Endothelial cell of umbilical vein (primary cell): ENCODE data around the gene SDSL.

ENCODE experiments used
- EZH2 ChIP-seq: IDR thresholded peaks from 2 replicates; pipeline ENCODE4 v1.6.1; 2012; ENCODE audit warnings: borderline replicate concordance, low read depth, mild to moderate bottlenecking, moderate library complexity, low read length, inconsistent platforms; ENCODE audit not compliant: severe bottlenecking
- FOS ChIP-seq: IDR thresholded peaks from 2 replicates; pipeline ENCODE4 v1.6.1; 2011; ENCODE audit warnings: mild to moderate bottlenecking, low read length, moderate library complexity, borderline replicate concordance; ENCODE audit not compliant: insufficient read depth
- JUN ChIP-seq: IDR thresholded peaks from 2 replicates; pipeline ENCODE4 v1.6.1; 2011; ENCODE audit warnings: borderline replicate concordance, low read depth; ENCODE audit not compliant: insufficient read length, insufficient read depth
- POLR2A ChIP-seq: IDR thresholded peaks from 2 replicates; pipeline ENCODE4 v1.6.1; 2012; ENCODE audit warnings: low read depth, mild to moderate bottlenecking, control low read depth, low read length
- POLR2AphosphoS5 ChIP-seq: IDR thresholded peaks from 2 replicates; pipeline ENCODE4 v1.6.1; 2012; ENCODE audit warnings: low read depth, mild to moderate bottlenecking, control low read depth, low read length, moderate library complexity; ENCODE audit not compliant: insufficient read depth
- TF ChIP-seq, protein P1 (sequence below), 2 donors: IDR thresholded peaks; 1 replicate in 1 of 2; 2 replicates in 1 of 2; pipeline ENCODE4 v1.5.1; 2011; ENCODE audit warnings: low read length in 2 of 2, mild to moderate bottlenecking in 2 of 2, moderate library complexity in 2 of 2, control low read depth in 1 of 2, inconsistent platforms in 1 of 2, low read depth in 1 of 2; ENCODE audit not compliant: insufficient read depth in 1 of 2; ENCODE audit errors: extremely low read depth in 1 of 2
- TF ChIP-seq, protein P2 (sequence below): IDR thresholded peaks from 2 replicates; pipeline ENCODE4 v1.6.1; 2011; ENCODE audit not compliant: insufficient read depth, insufficient read length

DNA sequence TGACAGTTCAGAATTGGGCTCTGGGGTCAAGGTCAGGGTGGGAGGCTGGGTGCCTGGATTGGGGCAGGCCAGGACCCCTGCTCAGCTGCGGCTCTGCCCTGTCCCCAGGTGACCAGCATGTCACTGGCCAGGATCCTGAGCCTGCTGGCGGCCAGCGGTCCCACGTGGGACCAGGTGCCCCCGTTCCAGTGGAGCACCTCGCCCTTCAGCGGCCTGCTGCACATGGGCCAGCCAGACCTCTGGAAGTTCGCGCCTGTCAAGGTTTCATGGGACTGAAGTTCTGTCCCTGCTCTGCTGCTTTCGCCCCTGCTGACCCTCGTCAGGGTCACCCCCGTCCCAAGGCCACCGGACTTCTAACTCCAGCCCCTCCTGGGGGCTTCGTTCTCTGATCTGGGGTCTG is 33.8 kb upstream of the SDSL start:
- TF ChIP-seq, protein P1, sequence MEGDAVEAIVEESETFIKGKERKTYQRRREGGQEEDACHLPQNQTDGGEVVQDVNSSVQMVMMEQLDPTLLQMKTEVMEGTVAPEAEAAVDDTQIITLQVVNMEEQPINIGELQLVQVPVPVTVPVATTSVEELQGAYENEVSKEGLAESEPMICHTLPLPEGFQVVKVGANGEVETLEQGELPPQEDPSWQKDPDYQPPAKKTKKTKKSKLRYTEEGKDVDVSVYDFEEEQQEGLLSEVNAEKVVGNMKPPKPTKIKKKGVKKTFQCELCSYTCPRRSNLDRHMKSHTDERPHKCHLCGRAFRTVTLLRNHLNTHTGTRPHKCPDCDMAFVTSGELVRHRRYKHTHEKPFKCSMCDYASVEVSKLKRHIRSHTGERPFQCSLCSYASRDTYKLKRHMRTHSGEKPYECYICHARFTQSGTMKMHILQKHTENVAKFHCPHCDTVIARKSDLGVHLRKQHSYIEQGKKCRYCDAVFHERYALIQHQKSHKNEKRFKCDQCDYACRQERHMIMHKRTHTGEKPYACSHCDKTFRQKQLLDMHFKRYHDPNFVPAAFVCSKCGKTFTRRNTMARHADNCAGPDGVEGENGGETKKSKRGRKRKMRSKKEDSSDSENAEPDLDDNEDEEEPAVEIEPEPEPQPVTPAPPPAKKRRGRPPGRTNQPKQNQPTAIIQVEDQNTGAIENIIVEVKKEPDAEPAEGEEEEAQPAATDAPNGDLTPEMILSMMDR (IDR thresholded peaks at IDR 0.05; ENCODE audit: extremely low read depth in 1 of 2, insufficient read depth in 1 of 2, low read depth in 1 of 2, low read length in 2 of 2) = no peak
- TF ChIP-seq POLR2AphosphoS5 (no peak), JUN (no peak), POLR2A (no peak), EZH2 (no peak), FOS (no peak)
- TF ChIP-seq, protein P2, sequence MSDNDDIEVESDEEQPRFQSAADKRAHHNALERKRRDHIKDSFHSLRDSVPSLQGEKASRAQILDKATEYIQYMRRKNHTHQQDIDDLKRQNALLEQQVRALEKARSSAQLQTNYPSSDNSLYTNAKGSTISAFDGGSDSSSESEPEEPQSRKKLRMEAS = no peak
